Measurements from ENCODE around the gene PCBP1. TPM values are rescaled to one million over a fixed set of nuclear protein-coding genes. Genes with fewer than 3 reads are reported as not detected.

PCBP1 gene
- total and polyA plus RNA-seq, 9 of the 15 experiments (the other 6 are each of a cell fraction or from before 2014, with no cell fraction given), result 19.2 to 407 (median 78.1) TPM

GRCh38 chr2:70123051-70123828 is 36.0 kb downstream of the PCBP1 start (continued):
- TF ChIP-seq PBX2 (CRISPR knock-in tag; IDR thresholded peaks at IDR 0.05; ENCODE audit: low read depth) (no peak), PBX2 (tag; conservative IDR thresholded peaks at IDR 0.05; ENCODE audit: low read depth) (no peak), ZFPM2 (CRISPR knock-in tag; IDR thresholded peaks at IDR 0.05) (no peak), HNRNPL (IDR thresholded peaks at IDR 0.05; ENCODE audit: low read depth, low read length) (0 out of 2 replicates have a peak, but pooled peaks have one; percentile 33), ZNF174 (CRISPR knock-in tag; IDR thresholded peaks at IDR 0.05) (no peak), KLF6 (CRISPR knock-in tag; IDR thresholded peaks at IDR 0.05; ENCODE audit: borderline replicate concordance) (peak; percentile 5; the same call in 1 of the 2 replicates), DLX4 (CRISPR knock-in tag; IDR thresholded peaks at IDR 0.05) (no peak), ZNF79 (CRISPR knock-in tag; IDR thresholded peaks at IDR 0.05; ENCODE audit: low read depth) (0 out of 2 replicates have a peak, but pooled peaks have one; percentile 45)

Measured in K562 (cell line).